HCT116 (cell line): ENCODE measurements around the gene PFKFB3.

ENCODE experiments used
- CEBPB ChIP-seq: IDR thresholded peaks from 2 replicates; pipeline ENCODE4 v1.6.1; 2012; ENCODE audit warnings: low read depth
- EGR1 ChIP-seq: IDR thresholded peaks from 2 replicates; pipeline ENCODE4 v1.6.1; 2012; ENCODE audit warnings: low read depth
- EZH2 ChIP-seq: fragments of 200-600 bp; sonication (generic); IDR thresholded peaks from 2 replicates; pipeline ENCODE4 v1.6.1; 2017; ENCODE audit warnings: antibody characterized with exemption, mixed run types
- JUND ChIP-seq: IDR thresholded peaks from 2 replicates; pipeline ENCODE4 v1.6.1; 2012
- POLR2A ChIP-seq: IDR thresholded peaks from 2 replicates; pipeline ENCODE4 v1.7.0; 2011; ENCODE audit warnings: borderline replicate concordance; ENCODE audit not compliant: insufficient read depth, insufficient read length; ENCODE audit errors: extremely low read depth
- SIN3A ChIP-seq: IDR thresholded peaks from 2 replicates; pipeline ENCODE4 v1.6.1; 2012; ENCODE audit warnings: low read depth
- SRF ChIP-seq: IDR thresholded peaks from 2 replicates; pipeline ENCODE4 v1.6.1; 2012; ENCODE audit warnings: low read depth
- ZFX ChIP-seq: fragments of 450-650 bp; IDR thresholded peaks from 2 replicates; pipeline ENCODE4 v1.6.1; 2017
- ZNF274 ChIP-seq: fragments of 200-500 bp; sonication (Bioruptor generic); IDR thresholded peaks from 2 replicates; pipeline ENCODE4 v1.6.1; 2014; ENCODE audit warnings: mild to moderate bottlenecking, low read depth, low read length, inconsistent platforms
- TF ChIP-seq, protein P1 (sequence below), 3 experiments: fragments of 200-600 bp in 1 of 3; sonication (generic) in 1 of 3; IDR thresholded peaks in 2 of 3; conservative IDR thresholded peaks in 1 of 3; 2 replicates each; pipeline ENCODE4 v1.5.1; 2012 to 2017; ENCODE audit warnings: low read depth in 2 of 3, low read length in 2 of 3, antibody characterized with exemption in 1 of 3, borderline replicate concordance in 1 of 3, control low read depth in 1 of 3, mild to moderate bottlenecking in 1 of 3, mixed read lengths in 1 of 3, mixed run types in 1 of 3, moderate library complexity in 1 of 3; ENCODE audit not compliant: insufficient read depth in 1 of 3
- TF ChIP-seq, protein P2 (sequence below): IDR thresholded peaks from 2 replicates; pipeline ENCODE4 v1.6.1; 2012; ENCODE audit warnings: low read depth

DNA sequence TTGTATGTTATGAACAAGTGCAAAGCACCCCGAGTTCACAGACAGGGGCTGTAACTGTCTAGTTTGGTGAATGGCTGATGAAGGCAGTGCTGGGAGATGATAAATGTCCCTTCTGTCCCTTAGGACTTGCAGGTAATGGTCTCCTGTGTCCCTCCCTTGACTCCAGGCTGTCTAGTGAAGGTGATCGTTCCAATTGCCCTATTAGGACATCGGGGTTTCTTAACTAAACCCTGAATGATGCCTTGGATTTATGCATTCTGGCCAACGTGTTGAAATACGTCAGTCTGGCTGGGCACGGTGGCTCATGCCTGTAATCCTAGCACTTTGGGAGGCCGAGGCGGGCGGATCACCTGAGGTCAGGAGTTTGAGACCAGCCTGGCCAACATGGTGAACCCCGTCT lies 69.4 kb downstream of the PFKFB3 start:
- TF ChIP-seq EZH2 (no peak), JUND (no peak), SIN3A (no peak), EGR1 (no peak), POLR2A (no peak), ZNF274 (no peak), ZFX (no peak), CEBPB (no peak), SRF (no peak)
- TF ChIP-seq, protein P1, sequence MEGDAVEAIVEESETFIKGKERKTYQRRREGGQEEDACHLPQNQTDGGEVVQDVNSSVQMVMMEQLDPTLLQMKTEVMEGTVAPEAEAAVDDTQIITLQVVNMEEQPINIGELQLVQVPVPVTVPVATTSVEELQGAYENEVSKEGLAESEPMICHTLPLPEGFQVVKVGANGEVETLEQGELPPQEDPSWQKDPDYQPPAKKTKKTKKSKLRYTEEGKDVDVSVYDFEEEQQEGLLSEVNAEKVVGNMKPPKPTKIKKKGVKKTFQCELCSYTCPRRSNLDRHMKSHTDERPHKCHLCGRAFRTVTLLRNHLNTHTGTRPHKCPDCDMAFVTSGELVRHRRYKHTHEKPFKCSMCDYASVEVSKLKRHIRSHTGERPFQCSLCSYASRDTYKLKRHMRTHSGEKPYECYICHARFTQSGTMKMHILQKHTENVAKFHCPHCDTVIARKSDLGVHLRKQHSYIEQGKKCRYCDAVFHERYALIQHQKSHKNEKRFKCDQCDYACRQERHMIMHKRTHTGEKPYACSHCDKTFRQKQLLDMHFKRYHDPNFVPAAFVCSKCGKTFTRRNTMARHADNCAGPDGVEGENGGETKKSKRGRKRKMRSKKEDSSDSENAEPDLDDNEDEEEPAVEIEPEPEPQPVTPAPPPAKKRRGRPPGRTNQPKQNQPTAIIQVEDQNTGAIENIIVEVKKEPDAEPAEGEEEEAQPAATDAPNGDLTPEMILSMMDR (IDR thresholded peaks at IDR 0.05 in 2 of 3, conservative IDR thresholded peaks at IDR 0.05 in 1 of 3; ENCODE audit: borderline replicate concordance in 1 of 3, insufficient read depth in 1 of 3, low read depth in 2 of 3, low read length in 2 of 3) = no peak
- TF ChIP-seq, protein P2, sequence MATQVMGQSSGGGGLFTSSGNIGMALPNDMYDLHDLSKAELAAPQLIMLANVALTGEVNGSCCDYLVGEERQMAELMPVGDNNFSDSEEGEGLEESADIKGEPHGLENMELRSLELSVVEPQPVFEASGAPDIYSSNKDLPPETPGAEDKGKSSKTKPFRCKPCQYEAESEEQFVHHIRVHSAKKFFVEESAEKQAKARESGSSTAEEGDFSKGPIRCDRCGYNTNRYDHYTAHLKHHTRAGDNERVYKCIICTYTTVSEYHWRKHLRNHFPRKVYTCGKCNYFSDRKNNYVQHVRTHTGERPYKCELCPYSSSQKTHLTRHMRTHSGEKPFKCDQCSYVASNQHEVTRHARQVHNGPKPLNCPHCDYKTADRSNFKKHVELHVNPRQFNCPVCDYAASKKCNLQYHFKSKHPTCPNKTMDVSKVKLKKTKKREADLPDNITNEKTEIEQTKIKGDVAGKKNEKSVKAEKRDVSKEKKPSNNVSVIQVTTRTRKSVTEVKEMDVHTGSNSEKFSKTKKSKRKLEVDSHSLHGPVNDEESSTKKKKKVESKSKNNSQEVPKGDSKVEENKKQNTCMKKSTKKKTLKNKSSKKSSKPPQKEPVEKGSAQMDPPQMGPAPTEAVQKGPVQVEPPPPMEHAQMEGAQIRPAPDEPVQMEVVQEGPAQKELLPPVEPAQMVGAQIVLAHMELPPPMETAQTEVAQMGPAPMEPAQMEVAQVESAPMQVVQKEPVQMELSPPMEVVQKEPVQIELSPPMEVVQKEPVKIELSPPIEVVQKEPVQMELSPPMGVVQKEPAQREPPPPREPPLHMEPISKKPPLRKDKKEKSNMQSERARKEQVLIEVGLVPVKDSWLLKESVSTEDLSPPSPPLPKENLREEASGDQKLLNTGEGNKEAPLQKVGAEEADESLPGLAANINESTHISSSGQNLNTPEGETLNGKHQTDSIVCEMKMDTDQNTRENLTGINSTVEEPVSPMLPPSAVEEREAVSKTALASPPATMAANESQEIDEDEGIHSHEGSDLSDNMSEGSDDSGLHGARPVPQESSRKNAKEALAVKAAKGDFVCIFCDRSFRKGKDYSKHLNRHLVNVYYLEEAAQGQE = no peak
